GM12878 (cell line): Measurements from ENCODE around the gene SSU72. TPM values are rescaled to one million over a fixed set of nuclear protein-coding genes. Genes with fewer than 3 reads are reported as not detected.

ENCODE experiments used
- ATAC-seq: fragments of 200-7000 bp; cut with Tn5 transposase; 3 replicates; pipeline ENCODE4 v1.9.1; 2020; ENCODE audit warnings: mild to moderate bottlenecking, moderate library complexity
- BruUV-seq: library from RNA; stranded (reverse); fragments of 400-500 nt; replicated peaks from 2 replicates; lab custom pipeline; 2021; lab: Mats Ljungman, UMichigan
- CTCF ChIA-PET: fragments of 300-600 bp; sonication (Branson Sonifier 250); formaldehyde crosslinking; extraction: SDS; loops from one replicate; lab custom pipeline; 2021; ENCODE audit warnings: inconsistent platforms; lab: Yijun Ruan, JAX
- POLR2A ChIA-PET: fragments of 350-600 bp; formaldehyde crosslinking; extraction: SDS; loops from one replicate; lab custom pipeline; 2021; ENCODE audit warnings: inconsistent platforms; lab: Charles Lee
- RAD21 ChIA-PET: fragments of 300-600 bp; sonication (Branson Sonifier 250); formaldehyde crosslinking; loops from one replicate; lab custom pipeline; 2023; ENCODE audit warnings: antibody characterized with exemption; ENCODE audit not compliant: unreplicated experiment; lab: Charles Lee
- SMC1A ChIA-PET: fragments of 300-600 bp; sonication (Branson Sonifier 250); formaldehyde crosslinking; loops from one replicate; lab custom pipeline; 2023; ENCODE audit not compliant: unreplicated experiment, uncharacterized antibody; lab: Charles Lee
- DNase-seq: peaks from one replicate; pipeline ENCODE4 v3.0.0-alpha.2; 2011; ENCODE audit warnings: low read depth, low spot score
- FAIRE-seq: peaks from 3 replicates; lab custom pipeline; 2011; peaks lifted over from hg19 to GRCh38; lab: Jason Lieb, UNC
- H2AFZ ChIP-seq: 2 replicates; pipeline ENCODE4 v1.6.0; 2011; ENCODE audit warnings: low read depth, low read length, control low read depth; ENCODE audit not compliant: control insufficient read depth
- H3K27ac ChIP-seq: 2 replicates; pipeline ENCODE4 v1.5.1; 2011; ENCODE audit warnings: control low read depth; ENCODE audit not compliant: control insufficient read depth, insufficient read depth
- H3K27me3 ChIP-seq, 2 experiments: replicated peaks in 1 of 2; 2 replicates each; pipeline versions ENCODE4 v1.6.0 to v1.6.1; 2011; ENCODE audit warnings: low read length in 1 of 2; ENCODE audit not compliant: control insufficient read depth in 2 of 2, insufficient read depth in 2 of 2
- H3K36me3 ChIP-seq, 2 experiments: 2 replicates each; pipeline ENCODE4 v1.5.1; 2011; ENCODE audit warnings: low read length in 1 of 2; ENCODE audit not compliant: control insufficient read depth in 2 of 2, insufficient read depth in 2 of 2
- H3K4me1 ChIP-seq: 2 replicates; pipeline ENCODE4 v1.6.1; 2011; ENCODE audit warnings: mild to moderate bottlenecking, low read length, moderate library complexity, mixed read lengths; ENCODE audit not compliant: control insufficient read depth, insufficient read depth
- H3K4me2 ChIP-seq: 2 replicates; pipeline ENCODE4 v1.6.0; 2011; ENCODE audit warnings: control low read depth; ENCODE audit not compliant: control insufficient read depth, insufficient read depth
- H3K4me3 ChIP-seq: fragments of 200-600 bp; sonication (generic); 2 replicates; pipeline ENCODE4 v1.5.1; 2016
- H3K79me2 ChIP-seq: 2 replicates; pipeline ENCODE4 v1.6.0; 2011; ENCODE audit warnings: low read length; ENCODE audit not compliant: control insufficient read depth, insufficient read depth
- H3K9ac ChIP-seq: 2 replicates; pipeline ENCODE4 v1.8.0; 2011; ENCODE audit warnings: low read length, control low read depth, mixed read lengths; ENCODE audit not compliant: control insufficient read depth, insufficient read depth
- H3K9me3 ChIP-seq: replicated peaks from 3 replicates; pipeline ENCODE4 v1.5.1; 2011; ENCODE audit warnings: mild to moderate bottlenecking, low read length; ENCODE audit not compliant: control insufficient read depth, insufficient read depth
- H4K20me1 ChIP-seq: 2 replicates; pipeline ENCODE4 v1.6.0; 2011; ENCODE audit not compliant: control insufficient read depth, insufficient read depth
- CEBPZ ChIP-seq: fragments of 150-350 bp; IDR thresholded peaks from 2 replicates; pipeline ENCODE4 v1.6.1; 2016; ENCODE audit warnings: low read depth, low read length
- CHD2 ChIP-seq: IDR thresholded peaks from 2 replicates; pipeline ENCODE4 v1.6.1; 2011; ENCODE audit warnings: low read depth, low read length, improper control_type of control experiment, borderline replicate concordance
- EED ChIP-seq: sonication (generic); IDR thresholded peaks from 2 replicates; pipeline ENCODE4 v1.6.1; 2016; ENCODE audit warnings: antibody characterized with exemption, low read depth
- PAX8 ChIP-seq: fragments of 450-650 bp; IDR thresholded peaks from 2 replicates; pipeline ENCODE4 v1.6.1; 2017; ENCODE audit warnings: mild to moderate bottlenecking, moderate library complexity
- RBBP5 ChIP-seq: fragments of 200-600 bp; sonication (generic); conservative IDR thresholded peaks from 2 replicates; pipeline ENCODE4 v1.6.1; 2016
- SMAD1 ChIP-seq: fragments of 450-650 bp; IDR thresholded peaks from 2 replicates; pipeline ENCODE4 v1.6.1; 2018; ENCODE audit warnings: mild to moderate bottlenecking, low read depth; ENCODE audit not compliant: partially characterized antibody
- SP1 ChIP-seq: IDR thresholded peaks from one replicate; pipeline ENCODE4 v1.6.1; 2011; ENCODE audit warnings: low read depth, low read length
- TBL1XR1 ChIP-seq: IDR thresholded peaks from 2 replicates; pipeline ENCODE4 v1.6.1; 2012; ENCODE audit warnings: low read depth, low read length, improper control_type of control experiment
- WRNIP1 ChIP-seq: IDR thresholded peaks from 2 replicates; pipeline ENCODE4 v1.6.1; 2011; ENCODE audit warnings: low read depth, low read length, improper control_type of control experiment, borderline replicate concordance
- YBX1 ChIP-seq: fragments of 450-650 bp; IDR thresholded peaks from 2 replicates; pipeline ENCODE4 v1.6.1; 2016; ENCODE audit warnings: antibody characterized with exemption
- ZBTB40 ChIP-seq: fragments of 450-650 bp; IDR thresholded peaks from 2 replicates; pipeline ENCODE4 v1.6.1; 2016; ENCODE audit warnings: mild to moderate bottlenecking, moderate library complexity, borderline replicate concordance
- ZSCAN29 ChIP-seq: fragments of 450-650 bp; IDR thresholded peaks from 2 replicates; pipeline ENCODE4 v1.6.1; 2017; ENCODE audit warnings: mild to moderate bottlenecking, moderate library complexity
- WGBS: methylation state at CpG from one replicate; pipeline ENCODE4 v1.1.6; 2016; ENCODE audit warnings: low lambda C conversion rate; ENCODE audit not compliant: insufficient replicate concordance, insufficient coverage; ENCODE audit errors: missing lambda C conversion rate; 5-methylcytosine and 5-hydroxymethylcytosine counted together
- in situ Hi-C: fragments of 300-500 bp; cut with MboI; formaldehyde crosslinking; loops from 9 replicates; pipeline ENCODE4 v1.14.3; 2018; ENCODE audit warnings: mixed read lengths
- intact Hi-C: fragments of 100-400 bp; cut with micrococcal nuclease; formaldehyde crosslinking; loops from one replicate; pipeline ENCODE4 v1.14.2; 2022; ENCODE audit not compliant: unreplicated experiment
- polyA plus RNA-seq, 11 experiments: library from polyadenylated mRNA; depleted of rRNA in 4 of 11; unstranded in 6 of 11; stranded (reverse) in 5 of 11; fragments of >200 nt; fragmentation: Nextera tagmentation in 4 of 11; fragmentation: Illumina TruSeq in 1 of 11; extraction: Ambion mirVana in 4 of 11; extraction: Trizol in 1 of 11; gene quantifications; 1 replicate in 1 of 11; 2 replicates in 10 of 11; pipeline versions ENCODE4 v1.2.1 to v1.2.3, GENCODE V29; 2011 to 2016; ENCODE audit warnings: inconsistent platforms in 2 of 11, missing spikeins in 2 of 11, low read depth in 1 of 11
- total RNA-seq, 4 experiments: library from RNA; depleted of rRNA in 3 of 4; stranded (reverse); fragments of >200 nt in 3 of 4; fragmentation: Illumina TruSeq in 1 of 4; extraction: Trizol in 1 of 4; gene quantifications; 2 replicates each; pipeline versions ENCODE4 v1.2.1 to v1.2.3, GENCODE V29; 2013 to 2021

The SSU72 gene
- total and polyA plus RNA-seq, 10 of the 15 experiments (the other 5 are each of a cell fraction or from before 2014, with no cell fraction given), result 28.6 to 172 (median 67.7) TPM

- ChIA-PET RAD21 (no interaction called here), CTCF (interaction anchor here (1.0 kb wide), 1 partner anchor 9 kb away, joined by 5 read pairs; the partner anchor contains the start of gene MIB2), POLR2A (no interaction called here), SMC1A (no interaction called here)
- TF ChIP-seq ZBTB40 (no peak), YBX1 (no peak), SP1 (no peak), CHD2 (no peak), WRNIP1 (no peak), TBL1XR1 (no peak), PAX8 (no peak), EED (no peak), ZSCAN29 (no peak), SMAD1 (no peak), RBBP5 (no peak), CEBPZ (no peak)
- Histone ChIP-seq H3K9ac (no peak overlapping the region), H3K4me1 (no peaks in the 10 kb centered on the region), H3K36me3 (no peaks in the 10 kb centered on the region), H2AFZ (no peak overlapping the region), H3K27me3 (no peaks in the 10 kb centered on the region), H4K20me1 (no peaks in the 10 kb centered on the region), H3K4me3 (no peak overlapping the region), H3K79me2 (no peaks in the 10 kb centered on the region), H3K9me3 (no peaks in the 10 kb centered on the region), H3K27ac (no peak overlapping the region), H3K4me2 (no peak overlapping the region)
- FAIRE-seq (no peak), DNase-seq (no peak), ATAC-seq (no peak)
- in situ Hi-C loops, result no loop called here
- BruUV-seq, result no TSS peak
- WGBS, result 88% methylated on average over 33 of the region's 51 CpGs
- intact Hi-C loops, result no loop called here
Observed at GRCh38 chr1:1623631-1624442, 49.2 kb upstream of the SSU72 start.
